GM12873 (cell line): ENCODE data around the gene SLC2A10.

ENCODE experiments used
- CTCF ChIP-seq: IDR thresholded peaks from 2 replicates; pipeline ENCODE4 v1.5.1; 2012; ENCODE audit warnings: low read depth, mild to moderate bottlenecking, moderate library complexity, low read length, control low read depth; ENCODE audit not compliant: insufficient read depth; ENCODE audit errors: missing control alignments

SLC2A10 gene

GRCh38 chr20:46767127-46767761 lies 57.8 kb downstream of the SLC2A10 start:
- TF ChIP-seq CTCF = peak; percentile 76

GRCh38 chr20:46770330-46771194 lies 61.1 kb downstream of the SLC2A10 start:
- no peak for TF ChIP-seq CTCF

GRCh38 chr20:46771195-46771588 lies 61.7 kb downstream of the SLC2A10 start:
- no peak for TF ChIP-seq CTCF

GRCh38 chr20:46772901-46773300 lies 63.5 kb downstream of the SLC2A10 start:
- no peak for TF ChIP-seq CTCF

GRCh38 chr20:46773680-46774079 lies 64.2 kb downstream of the SLC2A10 start:
- TF ChIP-seq CTCF = no peak

GRCh38 chr20:46774236-46774635 lies 64.8 kb downstream of the SLC2A10 start:
- TF ChIP-seq CTCF = no peak

GRCh38 chr20:46774943-46775560 lies 65.6 kb downstream of the SLC2A10 start:
- TF ChIP-seq CTCF = no peak
